ENCODE results near the gene PEDS1. TPM values are rescaled to one million over a fixed set of nuclear protein-coding genes. Genes with fewer than 3 reads are reported as not detected.

PEDS1 gene
- total and polyA plus RNA-seq, 2 of the 13 experiments (the other 11 are each of a cell fraction or from before 2014, with no cell fraction given): 30.5 to 93.9 TPM

- TF ChIP-seq FOXJ3 (CRISPR knock-in tag; IDR thresholded peaks at IDR 0.05; ENCODE audit: borderline replicate concordance) (peak; percentile 46; the same call in 1 of the 2 replicates), TCF7 (IDR thresholded peaks at IDR 0.05; ENCODE audit: low read depth) (no peak), BORCS8-MEF2B (CRISPR knock-in tag; IDR thresholded peaks at IDR 0.05) (no peak; the same call in 1 of the 2 replicates), AGO2 (optimal IDR thresholded peaks at IDR 0.05; ENCODE audit: low read depth, low read length) (no peak), FLYWCH1 (CRISPR knock-in tag; IDR thresholded peaks at IDR 0.05) (no peak), ZNF414 (CRISPR knock-in tag; IDR thresholded peaks at IDR 0.05) (peak; percentile 74), SIX1 (CRISPR knock-in tag; IDR thresholded peaks at IDR 0.05; ENCODE audit: borderline replicate concordance) (peak; percentile 53), SPEN (CRISPR knock-in tag; IDR thresholded peaks at IDR 0.05; ENCODE audit: low read depth) (peak; percentile 64; the same call in 1 of the 2 replicates), ZNF263 (CRISPR knock-in tag; IDR thresholded peaks at IDR 0.05) (peak; percentile 78), ZFP36L2 (CRISPR knock-in tag; IDR thresholded peaks at IDR 0.05) (no peak), SOX13 (IDR thresholded peaks at IDR 0.05) (no peak), SOX13 (CRISPR knock-in tag; conservative IDR thresholded peaks at IDR 0.05 in 1 of 2, IDR thresholded peaks at IDR 0.05 in 1 of 2) (peak in 1 of 2 experiments; percentile 55; a peak in 1 of 4 replicates), ZNF567 (CRISPR knock-in tag; IDR thresholded peaks at IDR 0.05; ENCODE audit: borderline replicate concordance) (peak; percentile 84; the same call in 1 of the 2 replicates), RARA (CRISPR knock-in tag; IDR thresholded peaks at IDR 0.05) (peak; percentile 30; the same call in 1 of the 2 replicates), SRSF1 (optimal IDR thresholded peaks at IDR 0.05; ENCODE audit: low read depth, low read length) (no peak), DDIT3 (CRISPR knock-in tag; IDR thresholded peaks at IDR 0.05) (no peak), RBM39 (IDR thresholded peaks at IDR 0.05; ENCODE audit: low read depth, low read length, poor library complexity, severe bottlenecking) (no peak), ZNF549 (CRISPR knock-in tag; IDR thresholded peaks at IDR 0.05) (no peak), FOSL2 (CRISPR knock-in tag; IDR thresholded peaks at IDR 0.05) (peak; percentile 60; the same call in 1 of the 2 replicates), ZFP37 (CRISPR knock-in tag; IDR thresholded peaks at IDR 0.05; ENCODE audit: borderline replicate concordance) (peak; percentile 84), THYN1 (CRISPR knock-in tag; IDR thresholded peaks at IDR 0.05; ENCODE audit: borderline replicate concordance, low read depth) (no peak), AKAP8 (CRISPR knock-in tag; IDR thresholded peaks at IDR 0.05) (0 out of 2 replicates have a peak, but pooled peaks have one; percentile 27), ZNF205 (CRISPR knock-in tag; IDR thresholded peaks at IDR 0.05) (peak; percentile 60; the same call in 1 of the 2 replicates), ZBTB43 (CRISPR knock-in tag; conservative IDR thresholded peaks at IDR 0.05) (no peak; the same call in 1 of the 2 replicates), SP1 (IDR thresholded peaks at IDR 0.05) (no peak), SP1 (CRISPR knock-in tag; IDR thresholded peaks at IDR 0.05) (0 out of 2 replicates have a peak, but pooled peaks have one; percentile 31), SOX6 (IDR thresholded peaks at IDR 0.05) (no peak), SOX6 (CRISPR knock-in tag; IDR thresholded peaks at IDR 0.05) (no peak; the same call in 1 of the 2 replicates), MTF1 (CRISPR knock-in tag; IDR thresholded peaks at IDR 0.05) (no peak), ZNF543 (CRISPR knock-in tag; IDR thresholded peaks at IDR 0.05) (no peak), ZNF724P (CRISPR knock-in tag; IDR thresholded peaks at IDR 0.05; ENCODE audit: borderline replicate concordance) (no peak)
These were observed 32.8 kb upstream of the PEDS1 start (continued) for GRCh38 chr20:50186151-50186885.

Data from HepG2 (cell line).